Esophagus squamous epithelium (tissue), 5 donors: Measurements from ENCODE around the gene F3. TPM values are rescaled to one million over a fixed set of nuclear protein-coding genes. Genes with fewer than 3 reads are reported as not detected.

ENCODE experiments used
- DNase-seq: peaks from one replicate; lab custom pipeline; 2025; lab: John Stamatoyannopoulos, UW
- H3K27ac ChIP-seq, 4 donors: fragments of 200-600 bp; sonication (generic); one replicate each; pipeline ENCODE4 v1.5.1; 2016 to 2019; ENCODE audit warnings: mild to moderate bottlenecking in 1 of 4
- H3K27me3 ChIP-seq, 4 donors: fragments of 200-600 bp; sonication (generic); 1 replicate in 3 of 4; 2 replicates in 1 of 4; pipeline versions ENCODE4 v1.5.1 to v1.6.0; 2017 to 2021; ENCODE audit warnings: antibody characterized with exemption in 1 of 4
- H3K36me3 ChIP-seq, 3 donors: fragments of 200-600 bp; sonication (generic); one replicate each; pipeline ENCODE4 v1.5.1; 2016 to 2019
- H3K4me1 ChIP-seq, 3 donors: fragments of 200-600 bp; sonication (generic); one replicate each; pipeline ENCODE4 v1.5.1; 2017 to 2019
- H3K4me3 ChIP-seq, 4 donors: fragments of 200-600 bp; sonication (generic); 1 replicate in 3 of 4; 2 replicates in 1 of 4; pipeline ENCODE4 v1.5.1; 2016 to 2019; ENCODE audit warnings: mild to moderate bottlenecking in 2 of 4, moderate library complexity in 1 of 4
- H3K9me3 ChIP-seq, 3 donors: fragments of 200-600 bp; sonication (generic); one replicate each; pipeline ENCODE4 v1.5.1; 2016 to 2019
- CTCF ChIP-seq, 6 experiments: fragments of 450-650 bp in 4 of 6; fragments of 200-600 bp in 2 of 6; sonication (generic) in 2 of 6; IDR thresholded peaks; one replicate each; pipeline ENCODE4 v1.5.1; 2016 to 2019; ENCODE audit warnings: antibody characterized with exemption in 6 of 6, mild to moderate bottlenecking in 4 of 6, moderate library complexity in 4 of 6
- POLR2A ChIP-seq, 4 donors: fragments of 450-650 bp; IDR thresholded peaks; one replicate each; pipeline ENCODE4 v1.6.1; 2017; ENCODE audit warnings: antibody characterized with exemption in 4 of 4, mild to moderate bottlenecking in 4 of 4, moderate library complexity in 3 of 4
- WGBS, 2 donors: methylation state at CpG; one replicate each; pipeline ENCODE4 v1.1.5; 2018; 5-methylcytosine and 5-hydroxymethylcytosine counted together
- intact Hi-C: fragments of 100-400 bp; cut with DNase I; formaldehyde crosslinking; loops from one replicate; pipeline ENCODE4 v1.15.0; 2022
- total RNA-seq, 4 donors: library from RNA; depleted of rRNA; stranded (reverse); fragments of >200 nt; gene quantifications; one replicate each; pipeline ENCODE4 v1.1.0, GENCODE V29; 2016
- donor health status: DM: yes; HTN: yes; CAD: no.

Gene F3
- total RNA-seq, 4 donors from 2014 or later, result 38.9 to 144 (median 59.5) TPM

GRCh38 chr1:94503153-94503552 lies 38.4 kb downstream of the F3 start:
- intact Hi-C loops, result no loop called here
- WGBS, 2 donors, result 74 to 88% methylated on average over 4 of the region's 4 CpGs
- Histone ChIP-seq H3K27ac (no peak overlapping the region), H3K27me3 (no peaks in the 10 kb centered on the region), H3K9me3 (no peaks in the 10 kb centered on the region), H3K4me1 (no peaks in the 10 kb centered on the region), H3K4me3 (no peak overlapping the region), H3K36me3 (peaks cover 0 to 88% (median 0%) of the 10 kb centered on the region in 3 donors)
- no peak for TF ChIP-seq POLR2A (IDR thresholded peaks at IDR 0.05)
- no peak for TF ChIP-seq CTCF (IDR thresholded peaks at IDR 0.05)
- no peak for DNase-seq

- peaks cover 0 to 89% (median 0%) of the 10 kb centered on the region in 3 donors for H3K36me3 ChIP-seq
- intact Hi-C loops, result no loop called here
- no peak for DNase-seq
These were observed 39.6 kb downstream of the F3 start for GRCh38 chr1:94501935-94502334.

GRCh38 chr1:94501426-94501825 lies 40.1 kb downstream of the F3 start:
- no peak overlapping the region for H3K27ac ChIP-seq
- no peaks in the 10 kb centered on the region for H3K4me1 ChIP-seq
- intact Hi-C loops, result no loop called here
- DNase-seq, result no peak
- no peaks in the 10 kb centered on the region for H3K9me3 ChIP-seq
- no peak for TF ChIP-seq CTCF (IDR thresholded peaks at IDR 0.05)
- 78 to 83% methylated on average over 2 of the region's 2 CpGs for WGBS, 2 donors
- H3K4me3 ChIP-seq, result no peak overlapping the region
- H3K36me3 ChIP-seq, result peaks cover 0 to 84% (median 0%) of the 10 kb centered on the region in 3 donors
- no peaks in the 10 kb centered on the region for H3K27me3 ChIP-seq

More at GRCh38 chr1:94501935-94502334, 39.6 kb downstream of the F3 start:
- WGBS, 2 donors, result 93% methylated on average over 4 of the region's 4 CpGs
- no peaks in the 10 kb centered on the region for H3K4me1 ChIP-seq
- no peaks in the 10 kb centered on the region for H3K27me3 ChIP-seq
- H3K9me3 ChIP-seq, result no peaks in the 10 kb centered on the region
- H3K4me3 ChIP-seq, result no peak overlapping the region
- TF ChIP-seq POLR2A (IDR thresholded peaks at IDR 0.05) (no peak), CTCF (IDR thresholded peaks at IDR 0.05) (no peak)
- no peak overlapping the region for H3K27ac ChIP-seq

- no peak for DNase-seq
- intact Hi-C loops, result no loop called here
- H3K4me1 ChIP-seq, result no peaks in the 10 kb centered on the region
- H3K36me3 ChIP-seq, result peaks cover 0 to 54% (median 3%) of the 10 kb centered on the region in 3 donors
- H3K4me3 ChIP-seq, result no peak overlapping the region
- H3K9me3 ChIP-seq, result no peaks in the 10 kb centered on the region
- no peak for TF ChIP-seq POLR2A (IDR thresholded peaks at IDR 0.05)
- TF ChIP-seq CTCF (IDR thresholded peaks at IDR 0.05), result no peak
- no peaks in the 10 kb centered on the region for H3K27me3 ChIP-seq
- WGBS, 2 donors, result 73 to 88% methylated on average over 2 of the region's 2 CpGs
- H3K27ac ChIP-seq, result no peak overlapping the region
These were observed 45.3 kb downstream of the F3 start for GRCh38 chr1:94496076-94496755.

GRCh38 chr1:94490556-94490955 lies 51.0 kb downstream of the F3 start:
- H3K36me3 ChIP-seq, result peaks cover 0 to 63% (median 3%) of the 10 kb centered on the region in 3 donors

More at GRCh38 chr1:94490556-94490955, 51.0 kb downstream of the F3 start:
- Histone ChIP-seq H3K4me1 (no peaks in the 10 kb centered on the region), H3K9me3 (no peaks in the 10 kb centered on the region), H3K27ac (no peak overlapping the region), H3K27me3 (no peaks in the 10 kb centered on the region), H3K4me3 (no peak overlapping the region)
- no peak for DNase-seq
- TF ChIP-seq POLR2A (IDR thresholded peaks at IDR 0.05) (no peak), CTCF (IDR thresholded peaks at IDR 0.05) (no peak)
- WGBS, 2 donors, result 70 to 73% methylated on average over 2 of the region's 2 CpGs
- intact Hi-C loops, result no loop called here
